Measurements from ENCODE around the gene PDE11A.

Gene PDE11A

DNA sequence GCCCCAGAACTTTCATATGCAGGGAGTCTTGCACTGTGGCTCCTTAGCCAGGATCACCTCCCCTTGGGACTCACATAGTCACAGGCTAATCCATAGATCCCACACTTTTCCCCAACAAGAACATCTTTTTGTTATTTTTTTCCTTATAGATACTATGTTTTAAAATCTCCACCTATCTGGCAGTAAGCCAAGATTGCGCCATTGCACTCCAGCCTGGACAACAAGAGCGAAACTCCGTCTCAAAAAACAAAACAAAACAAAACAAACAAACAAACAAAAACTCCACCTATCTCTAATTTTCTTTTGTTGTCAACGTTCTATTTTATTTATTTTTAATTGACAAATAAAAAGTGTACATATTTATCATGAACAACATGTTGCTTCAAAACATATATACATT, 141.7 kb downstream of the PDE11A start:
- FAIRE-seq (no peak), DNase-seq (ENCODE audit: insufficient read length, low spot score) (no peak)

GRCh38 chr2:177929662-177930522, 142.7 kb downstream of the PDE11A start:
- no peak for FAIRE-seq
- no peak for DNase-seq (ENCODE audit: insufficient read length, low spot score)

GRCh38 chr2:177923323-177923722, 149.3 kb downstream of the PDE11A start:
- DNase-seq (ENCODE audit: insufficient read length, low spot score) (no peak), FAIRE-seq (no peak)

DNA sequence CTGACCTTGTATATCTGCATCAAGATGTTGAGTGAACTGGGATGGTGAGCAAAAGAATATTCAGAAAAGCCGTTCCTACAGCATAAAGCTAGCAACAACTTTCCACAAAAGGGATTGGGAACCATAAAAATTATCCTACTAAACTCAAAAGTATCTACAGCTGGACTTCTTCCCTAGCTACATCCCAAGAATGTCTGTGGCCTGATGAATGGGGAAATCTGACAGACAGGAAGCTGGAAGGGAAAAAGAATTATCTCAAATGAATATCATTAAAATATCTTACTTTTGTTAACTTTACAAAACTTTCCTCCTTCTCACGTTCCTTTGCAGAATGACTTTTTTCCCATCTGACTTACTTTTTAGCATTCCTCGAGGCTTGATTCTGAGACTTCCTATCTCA, 150.9 kb downstream of the PDE11A start:
- FAIRE-seq (no peak), DNase-seq (ENCODE audit: insufficient read length, low spot score) (no peak)

DNA sequence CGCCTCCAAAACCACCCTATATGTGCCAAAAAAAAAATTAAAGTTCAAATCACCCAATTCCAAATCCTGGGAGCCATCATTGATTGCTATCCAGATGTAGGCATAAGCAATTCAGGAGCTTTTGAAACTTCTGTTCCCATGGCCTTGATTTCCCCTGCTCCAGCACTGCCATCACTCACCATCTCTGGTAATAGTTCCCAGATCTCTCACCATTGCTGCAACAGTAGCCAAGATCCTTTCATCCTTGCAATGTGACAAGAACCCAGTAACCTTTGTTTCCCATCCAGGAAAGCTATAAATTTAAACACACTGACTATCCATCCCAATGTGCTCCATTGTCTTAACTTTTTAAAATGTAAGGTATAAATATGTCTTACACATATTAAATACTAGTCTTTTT, 155.4 kb downstream of the PDE11A start:
- no peak for DNase-seq (ENCODE audit: insufficient read length, low spot score)
- FAIRE-seq = no peak

DNA sequence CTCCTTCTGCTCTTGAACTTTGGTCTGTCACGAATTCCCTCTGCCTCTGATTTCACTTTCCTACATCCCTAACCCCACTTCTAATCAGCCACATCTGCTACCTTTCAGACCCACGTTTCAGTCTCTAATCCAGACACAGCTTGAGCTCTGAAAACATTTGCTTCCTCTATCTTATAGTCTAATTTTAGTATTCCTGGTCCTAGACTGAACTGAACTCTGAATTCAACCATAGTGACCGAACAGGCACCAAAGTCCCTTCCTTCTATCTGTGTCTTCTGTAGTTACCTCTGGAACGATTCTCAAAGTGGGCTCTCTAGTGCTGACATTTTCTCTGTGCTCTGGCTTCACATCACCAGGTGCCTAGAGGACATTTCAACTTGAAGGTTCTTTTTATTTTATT, 156.2 kb downstream of the PDE11A start:
- FAIRE-seq (no peak), DNase-seq (ENCODE audit: insufficient read length, low spot score) (no peak)

- no peak for FAIRE-seq
- no peak for DNase-seq (ENCODE audit: insufficient read length, low spot score)
Observed at GRCh38 chr2:177914247-177914646, 158.3 kb downstream of the PDE11A start.

DNA sequence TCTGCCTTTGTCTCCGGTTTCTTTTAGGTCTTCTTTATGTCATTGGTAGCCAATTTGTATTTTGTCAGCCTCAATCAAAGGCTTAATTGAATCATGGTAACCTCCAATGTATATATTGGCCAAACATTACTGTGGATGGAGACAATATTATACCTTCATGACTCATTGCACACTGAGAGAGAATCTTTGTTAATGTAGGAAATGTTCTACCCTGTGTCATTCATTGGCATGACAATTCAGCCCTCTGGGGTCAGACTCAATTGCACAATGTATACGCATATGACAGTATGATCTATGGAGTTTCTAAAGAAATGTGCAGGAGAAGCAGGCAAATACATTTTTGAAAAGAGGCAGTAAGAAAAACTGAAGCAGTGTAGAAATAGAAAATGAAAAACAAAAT, 162.6 kb downstream of the PDE11A start:
- DNase-seq (ENCODE audit: insufficient read length, low spot score) = no peak
- no peak for FAIRE-seq

GRCh38 chr2:177908824-177909223, 163.8 kb downstream of the PDE11A start:
- no peak for DNase-seq (ENCODE audit: insufficient read length, low spot score)
- FAIRE-seq = no peak

DNA sequence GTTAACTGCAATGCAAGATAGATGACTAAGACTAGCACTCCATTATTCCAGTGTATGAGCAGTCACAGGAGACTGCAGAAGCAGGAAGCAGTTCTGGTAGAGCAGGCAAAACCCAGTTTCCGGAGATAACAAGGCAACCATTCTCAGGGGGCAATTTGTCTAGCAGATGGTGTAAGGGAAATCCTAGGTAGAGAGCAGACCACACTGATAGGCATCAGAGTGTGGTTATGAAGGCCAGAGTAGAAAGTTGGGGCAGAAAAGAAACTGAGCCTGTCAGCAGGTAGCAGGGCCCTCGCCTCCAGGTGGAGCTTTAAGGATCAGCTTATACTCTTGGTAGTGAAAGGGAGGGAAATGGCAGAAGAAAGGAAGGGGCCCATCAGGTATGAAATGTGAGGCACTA, 164.4 kb downstream of the PDE11A start:
- no peak for FAIRE-seq
- no peak for DNase-seq (ENCODE audit: insufficient read length, low spot score)

DNA sequence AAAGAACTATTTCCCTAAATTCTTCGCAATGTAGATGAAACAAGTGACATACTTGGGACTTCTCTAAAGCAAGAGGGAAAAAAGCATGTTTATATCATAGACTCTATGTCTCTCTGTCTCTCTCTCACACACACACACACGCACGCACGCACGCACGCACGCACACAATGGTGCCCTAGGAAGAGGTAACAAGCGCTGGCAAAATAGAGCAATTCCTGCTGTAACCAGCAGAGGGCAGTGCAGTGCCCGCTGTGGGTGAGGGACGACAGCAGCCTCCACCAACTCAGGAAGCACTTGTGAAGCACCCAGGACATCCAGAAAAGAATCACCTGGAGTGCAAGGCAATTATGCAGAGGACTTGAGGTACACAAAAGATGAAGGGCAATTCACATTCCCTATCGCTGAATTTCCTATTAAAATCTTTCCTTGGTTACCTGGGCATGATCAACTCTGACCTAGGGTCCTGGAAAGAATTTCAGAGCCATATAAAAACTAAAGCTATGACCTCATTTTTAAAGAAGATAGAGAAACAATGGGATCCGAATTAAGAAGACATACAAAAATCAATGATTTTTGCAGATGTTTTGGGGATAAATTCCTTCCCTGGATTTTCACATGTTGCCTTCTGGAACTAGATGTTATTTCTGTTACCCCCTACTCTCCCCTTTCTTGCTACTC, 166.4 kb downstream of the PDE11A start:
- DNase-seq (ENCODE audit: insufficient read length, low spot score) (peak; percentile 56), FAIRE-seq (peak; percentile 90)

DNA sequence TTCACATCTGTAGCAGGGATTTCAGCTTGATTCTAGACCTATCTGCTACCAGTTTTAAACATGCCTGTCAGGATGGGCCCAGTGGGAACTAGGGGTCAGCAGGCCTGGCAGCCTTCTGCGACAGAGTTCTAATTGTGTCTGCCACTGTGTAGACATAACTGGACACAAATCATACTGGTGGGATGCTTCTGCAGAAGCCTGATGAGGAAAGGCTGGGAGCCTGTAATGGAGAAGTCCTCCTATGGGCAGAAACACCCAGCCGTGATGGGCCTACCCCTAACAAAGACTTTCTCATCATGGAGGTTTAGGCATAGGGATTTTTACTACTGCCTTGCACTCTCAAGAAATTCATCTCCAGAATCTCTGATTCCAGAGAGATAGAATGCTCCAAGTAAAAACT, 166.9 kb downstream of the PDE11A start:
- FAIRE-seq (no peak), DNase-seq (ENCODE audit: insufficient read length, low spot score) (no peak)

DNA sequence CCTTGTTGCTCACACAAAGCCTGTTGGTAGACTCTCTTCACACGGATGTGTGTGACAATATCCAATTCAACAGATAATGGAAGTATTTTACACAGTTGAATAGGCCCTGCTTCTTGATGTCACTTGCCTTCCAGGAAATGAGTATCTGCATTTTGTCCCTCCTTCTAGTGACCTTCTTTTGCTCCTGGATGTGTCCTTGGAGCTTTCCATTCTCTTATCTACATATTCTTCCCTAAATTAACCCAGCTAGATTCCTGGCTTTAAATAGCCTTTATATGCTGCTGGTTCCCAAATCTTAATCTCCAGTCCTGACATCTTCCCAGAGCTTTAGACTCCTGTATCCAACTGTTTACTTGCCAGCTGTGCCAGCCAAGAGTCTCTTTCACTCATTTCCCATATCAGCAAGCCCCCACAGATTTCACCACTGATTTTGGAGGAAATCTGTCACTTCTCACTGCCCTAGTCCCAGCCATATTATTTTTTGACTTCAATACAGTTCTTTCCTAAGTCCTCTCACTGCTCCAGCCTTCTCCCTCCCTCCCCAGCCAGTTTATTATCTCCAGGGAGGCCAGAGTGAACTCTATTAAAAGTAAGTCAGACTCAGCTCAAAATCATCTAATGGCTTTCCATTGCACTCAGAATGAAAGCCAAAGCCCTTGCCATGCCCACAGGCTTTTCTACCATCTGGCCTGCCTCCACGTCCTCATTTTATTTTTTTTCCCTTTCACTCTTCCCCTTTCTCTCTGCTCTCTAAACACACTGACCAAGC, 170.0 kb downstream of the PDE11A start:
- FAIRE-seq (no peak), DNase-seq (ENCODE audit: insufficient read length, low spot score) (no peak)

GRCh38 chr2:177900082-177900481, 172.5 kb downstream of the PDE11A start:
- peak; percentile 14 for FAIRE-seq
- no peak for DNase-seq (ENCODE audit: insufficient read length, low spot score)

DNA sequence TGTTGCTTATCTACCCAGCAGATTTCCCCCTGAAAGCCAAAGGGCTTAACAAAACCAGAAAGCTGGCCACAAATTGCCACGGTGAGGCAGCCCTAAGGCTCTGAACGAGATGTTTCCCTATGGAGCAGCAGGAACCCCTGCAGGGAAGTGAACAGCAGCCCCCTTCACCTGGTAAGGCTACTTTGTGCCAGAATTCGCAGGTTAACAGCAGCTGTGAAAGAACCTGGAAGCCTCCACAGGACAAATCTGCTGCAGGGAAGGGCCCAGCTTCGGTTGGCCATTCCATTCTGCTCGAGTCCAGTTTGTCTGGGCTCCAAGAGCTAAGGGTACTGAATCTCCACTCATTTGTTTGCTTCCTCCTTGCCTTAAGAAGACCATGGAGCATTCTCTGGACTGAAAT, 175.3 kb downstream of the PDE11A start:
- DNase-seq (ENCODE audit: insufficient read length, low spot score) = no peak
- FAIRE-seq = no peak

GRCh38 chr2:177896587-177896986, 176.0 kb downstream of the PDE11A start:
- DNase-seq (ENCODE audit: insufficient read length, low spot score) (no peak), FAIRE-seq (no peak)

DNA sequence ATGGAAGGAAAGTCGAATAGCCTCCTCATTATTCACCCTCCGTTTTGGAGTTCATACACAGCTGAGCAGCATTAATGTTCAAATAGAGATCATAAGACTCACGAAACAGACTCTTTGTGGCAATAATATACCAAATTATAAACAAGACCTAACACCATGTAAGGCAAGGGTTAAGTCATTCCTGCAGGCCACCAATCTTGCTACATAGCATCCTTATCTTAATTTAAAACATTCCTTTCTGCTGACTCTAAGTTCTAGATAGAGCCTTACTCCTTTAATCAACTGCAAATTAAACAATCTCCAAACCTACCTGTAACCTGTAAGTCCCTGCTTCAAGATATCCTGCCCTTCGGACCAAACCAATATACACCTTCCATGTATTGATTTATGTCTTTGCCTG, 178.0 kb downstream of the PDE11A start:
- FAIRE-seq = no peak
- DNase-seq (ENCODE audit: insufficient read length, low spot score) = no peak

DNA sequence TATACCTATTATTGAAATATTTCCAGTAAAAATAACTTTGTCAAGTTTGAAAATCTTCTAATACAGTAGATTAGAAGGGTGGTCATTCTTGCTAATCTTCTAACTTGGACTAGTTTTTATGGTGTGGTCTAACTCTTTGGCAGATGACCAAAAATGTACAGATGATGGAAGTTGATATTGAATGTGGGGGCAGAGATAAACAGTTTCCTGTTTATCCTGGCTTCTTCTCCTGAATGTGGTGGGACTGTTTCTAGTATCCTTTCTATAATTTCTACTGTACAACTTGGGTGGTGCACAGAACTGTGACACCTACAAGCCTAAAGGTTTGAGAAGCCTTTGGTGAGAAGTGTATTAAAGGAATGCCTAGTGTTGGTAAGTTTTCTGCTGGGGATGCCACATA, 178.7 kb downstream of the PDE11A start:
- DNase-seq (ENCODE audit: insufficient read length, low spot score) (no peak), FAIRE-seq (no peak)

DNA sequence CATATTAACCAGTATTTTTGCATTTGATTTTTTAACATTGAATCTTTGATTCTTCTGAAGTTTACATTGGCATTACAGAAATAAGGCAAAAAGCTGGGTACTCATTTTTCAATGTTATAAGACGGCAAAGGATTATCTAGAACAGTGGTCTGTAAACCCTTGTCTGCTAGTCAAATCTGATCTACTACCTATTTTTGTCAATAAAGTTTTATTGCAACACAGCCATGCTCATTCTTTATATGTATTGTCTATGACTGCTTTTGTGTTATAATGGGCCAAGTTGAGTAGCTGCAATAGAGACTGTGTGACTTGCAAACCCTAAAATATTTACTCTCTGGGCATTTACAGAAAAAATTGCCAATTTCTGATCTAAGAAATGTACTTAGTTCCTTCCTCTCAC, 181.0 kb downstream of the PDE11A start:
- no peak for FAIRE-seq
- no peak for DNase-seq (ENCODE audit: insufficient read length, low spot score)

DNA sequence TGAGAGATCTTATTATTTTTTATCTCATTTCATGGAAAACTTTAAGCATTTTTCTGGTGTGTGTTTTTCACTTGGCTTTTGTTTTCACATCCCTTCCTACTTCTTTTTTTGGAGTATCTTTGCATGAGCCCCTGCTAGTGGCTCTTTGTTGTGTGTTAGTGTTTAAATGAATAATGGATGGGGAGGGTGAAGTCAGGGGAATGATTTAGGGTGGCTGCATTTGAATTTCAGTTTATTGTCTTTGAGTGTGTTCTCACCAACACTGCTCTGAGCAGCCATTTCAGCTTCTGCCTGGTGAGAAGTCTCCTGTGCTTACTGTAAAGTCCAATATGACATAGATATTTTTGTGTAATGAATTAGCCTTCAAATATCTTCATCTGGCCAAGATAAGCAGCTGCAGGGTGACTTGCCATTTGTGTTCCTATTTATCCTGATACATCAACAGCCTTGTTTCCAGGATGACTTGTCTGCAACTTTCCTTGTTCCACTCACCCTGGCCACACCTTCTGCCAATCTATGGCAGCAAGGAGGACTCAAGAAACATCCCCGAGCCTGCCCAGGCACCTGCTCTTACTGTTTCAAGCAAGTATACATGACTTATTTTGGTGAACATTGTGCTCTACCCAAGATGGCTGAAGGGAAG, 182.6 kb downstream of the PDE11A start:
- no peak for FAIRE-seq

GRCh38 chr2:177888581-177888980, 184.0 kb downstream of the PDE11A start:
- no peak for FAIRE-seq
- DNase-seq (ENCODE audit: insufficient read length, low spot score) = no peak

More for the DNA sequence above, 182.6 kb downstream of the PDE11A start:
- DNase-seq (ENCODE audit: insufficient read length, low spot score) = no peak
